Body of pancreas (tissue), 4 donors: ENCODE measurements around the gene CHCHD6. TPM values are rescaled to one million over a fixed set of nuclear protein-coding genes. Genes with fewer than 3 reads are reported as not detected.

Experiments used
- ATAC-seq: fragments of 150-250 bp; one replicate; pipeline ENCODE4 v1.9.1; 2016
- DNase-seq, 4 donors: peaks; one replicate each; pipeline ENCODE4 v3.0.0-alpha.2; 2019
- H3K27ac ChIP-seq, 4 donors: fragments of 200-600 bp; sonication (generic); 1 replicate in 3 of 4; 2 replicates in 1 of 4; pipeline versions ENCODE4 v1.5.1 to v1.6.1; 2016 to 2019; ENCODE audit warnings: mild to moderate bottlenecking in 1 of 4, mixed read lengths in 1 of 4, moderate library complexity in 1 of 4
- H3K27me3 ChIP-seq, 2 donors: fragments of 200-600 bp; sonication (generic); one replicate each; pipeline ENCODE4 v1.6.0; 2016; ENCODE audit warnings: mild to moderate bottlenecking in 1 of 2
- H3K36me3 ChIP-seq, 2 donors: fragments of 200-600 bp; sonication (generic); replicated peaks in 1 of 2; 2 replicates each; pipeline ENCODE4 v1.5.1; 2016; ENCODE audit warnings: low read depth in 2 of 2; ENCODE audit not compliant: insufficient read depth in 1 of 2
- H3K4me1 ChIP-seq: fragments of 200-600 bp; sonication (generic); one replicate; pipeline ENCODE4 v1.6.0; 2016
- H3K4me3 ChIP-seq, 2 donors: fragments of 200-600 bp; sonication (generic); 1 replicate in 1 of 2; 2 replicates in 1 of 2; pipeline ENCODE4 v1.5.1; 2016 to 2019
- H3K9me3 ChIP-seq, 3 donors: fragments of 200-600 bp; sonication (generic); 1 replicate in 2 of 3; 2 replicates in 1 of 3; pipeline ENCODE4 v1.5.1; 2016
- POLR2A ChIP-seq, 3 donors: fragments of 450-650 bp; IDR thresholded peaks; one replicate each; pipeline ENCODE4 v1.6.1; 2016; ENCODE audit warnings: antibody characterized with exemption in 3 of 3, mild to moderate bottlenecking in 2 of 3
- WGBS, 2 donors: methylation state at CpG; one replicate each; pipeline ENCODE4 v1.1.5; 2017; 5-methylcytosine and 5-hydroxymethylcytosine counted together
- intact Hi-C: fragments of 100-400 bp; cut with DNase I; formaldehyde crosslinking; loops from one replicate; pipeline ENCODE4 v1.15.1; 2023
- total RNA-seq, 2 donors: library from RNA; depleted of rRNA; stranded (reverse); fragments of >200 nt; gene quantifications; one replicate each; pipeline ENCODE4 v1.1.0, GENCODE V29; 2016
- TF ChIP-seq, protein P1 (sequence below), 7 experiments: fragments of 450-650 bp in 4 of 7; fragments of 200-600 bp in 3 of 7; sonication (generic) in 3 of 7; IDR thresholded peaks; one replicate each; pipeline ENCODE4 v1.5.1; 2016 to 2019; ENCODE audit warnings: antibody characterized with exemption in 7 of 7

Gene CHCHD6
- total RNA-seq, 2 donors from 2014 or later: 0.66 to 10.9 TPM

DNA sequence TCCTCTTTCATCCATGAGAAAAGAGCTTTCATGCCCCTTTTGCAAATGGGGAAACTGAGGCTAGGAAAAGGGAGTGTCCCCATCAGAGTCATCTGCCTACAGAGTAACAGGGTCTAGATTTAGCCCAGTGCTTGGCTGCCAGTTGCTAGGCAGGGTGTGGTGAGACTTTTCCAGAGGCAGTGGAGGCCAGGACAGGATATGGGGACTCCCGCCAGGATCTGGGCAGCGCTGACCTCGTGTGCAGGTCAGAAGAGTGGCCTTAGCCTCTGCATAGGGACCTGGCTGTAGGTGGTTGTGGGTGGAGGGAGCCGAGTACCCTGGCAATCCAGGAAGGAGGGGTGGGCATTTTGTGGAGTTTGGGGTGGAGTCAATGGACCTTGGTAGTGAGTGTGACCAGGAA is 283.1 kb downstream of the CHCHD6 start:
- 60 to 83% methylated on average over 1 to 4 of the region's 4 CpGs for WGBS, 2 donors
- Histone ChIP-seq H3K4me3 (no peak overlapping the region), H3K4me1 (peaks cover 33% of the 10 kb centered on the region), H3K36me3 (peaks cover 0 to 4% of the 10 kb centered on the region in 2 donors), H3K27ac (no peak overlapping the region), H3K27me3 (no peaks in the 10 kb centered on the region), H3K9me3 (no peaks in the 10 kb centered on the region)
- ATAC-seq (no peak), DNase-seq (no peak)
- intact Hi-C loops: no loop called here
- TF ChIP-seq, protein P1, sequence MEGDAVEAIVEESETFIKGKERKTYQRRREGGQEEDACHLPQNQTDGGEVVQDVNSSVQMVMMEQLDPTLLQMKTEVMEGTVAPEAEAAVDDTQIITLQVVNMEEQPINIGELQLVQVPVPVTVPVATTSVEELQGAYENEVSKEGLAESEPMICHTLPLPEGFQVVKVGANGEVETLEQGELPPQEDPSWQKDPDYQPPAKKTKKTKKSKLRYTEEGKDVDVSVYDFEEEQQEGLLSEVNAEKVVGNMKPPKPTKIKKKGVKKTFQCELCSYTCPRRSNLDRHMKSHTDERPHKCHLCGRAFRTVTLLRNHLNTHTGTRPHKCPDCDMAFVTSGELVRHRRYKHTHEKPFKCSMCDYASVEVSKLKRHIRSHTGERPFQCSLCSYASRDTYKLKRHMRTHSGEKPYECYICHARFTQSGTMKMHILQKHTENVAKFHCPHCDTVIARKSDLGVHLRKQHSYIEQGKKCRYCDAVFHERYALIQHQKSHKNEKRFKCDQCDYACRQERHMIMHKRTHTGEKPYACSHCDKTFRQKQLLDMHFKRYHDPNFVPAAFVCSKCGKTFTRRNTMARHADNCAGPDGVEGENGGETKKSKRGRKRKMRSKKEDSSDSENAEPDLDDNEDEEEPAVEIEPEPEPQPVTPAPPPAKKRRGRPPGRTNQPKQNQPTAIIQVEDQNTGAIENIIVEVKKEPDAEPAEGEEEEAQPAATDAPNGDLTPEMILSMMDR (IDR thresholded peaks at IDR 0.05): no peak
- TF ChIP-seq POLR2A (IDR thresholded peaks at IDR 0.05): no peak

DNA sequence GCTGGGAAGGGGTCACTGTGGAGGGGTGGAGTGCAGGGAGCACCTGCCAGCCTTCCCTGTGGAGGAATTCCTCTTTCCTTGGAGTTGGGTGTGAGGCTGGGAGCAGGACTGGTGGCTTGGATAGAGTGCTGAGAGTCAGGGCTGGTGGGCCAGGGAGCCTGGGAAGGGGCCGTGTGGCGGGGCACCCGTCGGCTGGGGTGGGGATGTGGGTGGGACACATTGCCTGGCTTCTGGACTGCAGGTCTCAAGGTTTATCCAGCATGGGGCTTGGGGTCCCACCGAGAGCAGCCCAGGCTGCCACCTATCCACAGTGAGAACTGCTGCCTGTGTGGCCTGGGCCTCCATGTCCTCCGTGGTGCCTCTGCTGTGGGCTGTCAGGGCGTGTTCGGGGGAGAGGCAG is 283.6 kb downstream of the CHCHD6 start:
- no peak for DNase-seq
- Histone ChIP-seq H3K36me3 (peaks cover 0 to 4% of the 10 kb centered on the region in 2 donors), H3K4me3 (no peak overlapping the region), H3K27ac (no peak overlapping the region), H3K27me3 (no peaks in the 10 kb centered on the region), H3K4me1 (peaks cover 28% of the 10 kb centered on the region), H3K9me3 (no peaks in the 10 kb centered on the region)
- ATAC-seq: no peak
- WGBS, 2 donors: 88 to 89% methylated on average over 4 to 6 of the region's 8 CpGs
- intact Hi-C loops: no loop called here
- TF ChIP-seq, protein P1 (IDR thresholded peaks at IDR 0.05): no peak
- TF ChIP-seq POLR2A (IDR thresholded peaks at IDR 0.05): no peak

- H3K4me3 ChIP-seq: no peak overlapping the region
- TF ChIP-seq, protein P1 (IDR thresholded peaks at IDR 0.05): no peak
- no peak for TF ChIP-seq POLR2A (IDR thresholded peaks at IDR 0.05)
- H3K27me3 ChIP-seq: no peaks in the 10 kb centered on the region
- H3K9me3 ChIP-seq: no peaks in the 10 kb centered on the region
- peaks cover 27% of the 10 kb centered on the region for H3K4me1 ChIP-seq
- intact Hi-C loops: no loop called here
- DNase-seq (no peak), ATAC-seq (no peak)
- peaks cover 0 to 4% of the 10 kb centered on the region in 2 donors for H3K36me3 ChIP-seq
- WGBS, 2 donors: 93% methylated on average over 24 of the region's 26 CpGs; no CpG with 5 or more reads in 1 of the 2 donors
- no peak overlapping the region for H3K27ac ChIP-seq
Observed at GRCh38 chr3:126988451-126989021, 284.5 kb downstream of the CHCHD6 start.

DNA sequence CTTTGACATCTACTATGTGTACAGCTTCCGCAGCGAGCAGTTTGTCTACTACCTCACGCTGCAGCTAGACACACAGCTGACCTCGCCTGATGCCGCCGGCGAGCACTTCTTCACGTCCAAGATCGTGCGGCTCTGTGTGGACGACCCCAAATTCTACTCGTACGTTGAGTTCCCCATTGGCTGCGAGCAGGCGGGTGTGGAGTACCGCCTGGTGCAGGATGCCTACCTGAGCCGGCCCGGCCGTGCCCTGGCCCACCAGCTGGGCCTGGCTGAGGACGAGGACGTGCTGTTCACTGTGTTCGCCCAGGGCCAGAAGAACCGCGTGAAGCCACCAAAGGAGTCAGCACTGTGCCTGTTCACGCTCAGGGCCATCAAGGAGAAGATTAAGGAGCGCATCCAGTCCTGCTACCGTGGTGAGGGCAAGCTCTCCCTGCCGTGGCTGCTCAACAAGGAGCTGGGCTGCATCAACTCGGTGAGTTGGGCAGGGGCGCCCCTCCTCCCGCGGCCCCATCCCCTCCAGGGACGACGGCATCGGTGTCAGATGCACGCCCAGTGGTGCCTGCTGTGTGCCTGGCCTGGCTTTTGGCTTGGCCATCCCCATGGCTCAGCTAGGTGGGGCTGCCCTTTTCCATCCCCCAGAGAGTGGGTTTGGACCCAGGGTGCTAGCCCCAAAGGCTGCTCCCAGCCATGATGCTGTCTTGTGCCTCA is 285.4 kb downstream of the CHCHD6 start:
- no peaks in the 10 kb centered on the region for H3K9me3 ChIP-seq
- WGBS, 2 donors: 91 to 95% methylated on average over 19 to 34 of the region's 36 CpGs
- H3K27ac ChIP-seq: no peak overlapping the region
- H3K4me3 ChIP-seq: no peak overlapping the region
- intact Hi-C loops: no loop called here
- H3K36me3 ChIP-seq: peaks cover 0 to 4% of the 10 kb centered on the region in 2 donors
- H3K4me1 ChIP-seq: peaks cover 28% of the 10 kb centered on the region
- ATAC-seq (no peak), DNase-seq (no peak)
- H3K27me3 ChIP-seq: no peaks in the 10 kb centered on the region
- TF ChIP-seq, protein P1 (IDR thresholded peaks at IDR 0.05): no peak
- no peak for TF ChIP-seq POLR2A (IDR thresholded peaks at IDR 0.05)
